HEK293T (cell line): ENCODE results near the gene PRR20C.
"Not testable (repeated sequence)": the region's sequence is repeated elsewhere in the genome, so short reads cannot be mapped to it uniquely, and the experiment has no call there.

Experiments
- CTCF ChIA-PET: fragments of 350-600 bp; formaldehyde crosslinking; extraction: SDS; loops from one replicate; lab custom pipeline; 2021; ENCODE audit warnings: antibody characterized with exemption, inconsistent platforms; lab: Yijun Ruan, JAX
- POLR2A ChIA-PET: fragments of 350-600 bp; formaldehyde crosslinking; extraction: SDS; loops from one replicate; lab custom pipeline; 2020; ENCODE audit warnings: antibody characterized with exemption, inconsistent platforms; lab: Yijun Ruan, JAX
- DNase-seq: peaks from one replicate; pipeline ENCODE4 v3.0.0; 2012; ENCODE audit warnings: mixed read lengths; ENCODE audit errors: extremely low spot score
- ARNT ChIP-seq: fragments of 450-650 bp; IDR thresholded peaks from 2 replicates; pipeline ENCODE4 v1.6.1; 2017; ENCODE audit warnings: mild to moderate bottlenecking
- BHLHE40 ChIP-seq: fragments of 450-650 bp; IDR thresholded peaks from 2 replicates; pipeline ENCODE4 v1.6.1; 2016; ENCODE audit warnings: mild to moderate bottlenecking, moderate library complexity, borderline replicate concordance
- CTBP1 ChIP-seq: fragments of 450-650 bp; IDR thresholded peaks from 2 replicates; pipeline ENCODE4 v1.6.1; 2016; ENCODE audit warnings: borderline replicate concordance
- ELF4 ChIP-seq: fragments of 450-650 bp; IDR thresholded peaks from 2 replicates; pipeline ENCODE4 v1.6.1; 2017; ENCODE audit warnings: antibody characterized with exemption
- FOXA1 ChIP-seq: fragments of 450-650 bp; IDR thresholded peaks from 2 replicates; pipeline ENCODE4 v1.6.1; 2016; ENCODE audit warnings: mild to moderate bottlenecking
- FOXK2 ChIP-seq: fragments of 450-650 bp; IDR thresholded peaks from 2 replicates; pipeline ENCODE4 v1.6.1; 2016; ENCODE audit warnings: mild to moderate bottlenecking
- FOXM1 ChIP-seq: fragments of 450-650 bp; IDR thresholded peaks from 2 replicates; pipeline ENCODE4 v1.6.1; 2017; ENCODE audit warnings: mild to moderate bottlenecking, borderline replicate concordance
- HDGF ChIP-seq: fragments of 450-650 bp; IDR thresholded peaks from 2 replicates; pipeline ENCODE4 v1.6.1; 2017; ENCODE audit warnings: antibody characterized with exemption, borderline replicate concordance
- L3MBTL2 ChIP-seq: fragments of 450-650 bp; conservative IDR thresholded peaks from 2 replicates; pipeline ENCODE4 v1.6.1; 2016; ENCODE audit warnings: mild to moderate bottlenecking
- LEF1 ChIP-seq: fragments of 450-650 bp; IDR thresholded peaks from 2 replicates; pipeline ENCODE4 v1.6.1; 2017; ENCODE audit warnings: mild to moderate bottlenecking, borderline replicate concordance
- NFRKB ChIP-seq: fragments of 450-650 bp; IDR thresholded peaks from 2 replicates; pipeline ENCODE4 v1.6.1; 2016; ENCODE audit warnings: mild to moderate bottlenecking, moderate library complexity
- PKNOX1 ChIP-seq: fragments of 450-650 bp; IDR thresholded peaks from 2 replicates; pipeline ENCODE4 v1.6.1; 2016
- SP1 ChIP-seq: fragments of 450-650 bp; IDR thresholded peaks from 2 replicates; pipeline ENCODE4 v1.6.1; 2017
- SUZ12 ChIP-seq: fragments of 450-650 bp; IDR thresholded peaks from 2 replicates; pipeline ENCODE4 v1.6.1; 2016; ENCODE audit warnings: mild to moderate bottlenecking
- TARDBP ChIP-seq: fragments of 450-650 bp; IDR thresholded peaks from 2 replicates; pipeline ENCODE4 v1.6.1; 2016
- ZNF384 ChIP-seq: fragments of 450-650 bp; IDR thresholded peaks from 2 replicates; pipeline ENCODE4 v1.6.1; 2016

PRR20C gene

GRCh38 chr13:57153761-57154160 lies at the start of gene PRR20C:
TSS of gene PRR20C (plus strand) at chr13:57154061. CDS start at chr13:57154448, 387 bp downstream.
- CTCF ChIA-PET, POLR2A ChIA-PET, DNase-seq: not testable (repeated sequence)

GRCh38 chr13:57114945-57115344 lies 38.9 kb upstream of the PRR20C start:
- TF ChIP-seq LEF1 (no peak), PKNOX1 (no peak), FOXA1 (no peak), BHLHE40 (no peak), TARDBP (no peak), SUZ12 (no peak)
- no peak for DNase-seq
- POLR2A ChIA-PET, result no interaction called here
- CTCF ChIA-PET, result no interaction called here

GRCh38 chr13:57123681-57124080 lies 30.2 kb upstream of the PRR20C start:
- no peak for DNase-seq
- ChIA-PET POLR2A (no interaction called here), CTCF (no interaction called here)
- TF ChIP-seq PKNOX1 (no peak), LEF1 (no peak), BHLHE40 (no peak), CTBP1 (no peak), NFRKB (no peak), HDGF (no peak), ARNT (no peak), SP1 (no peak), FOXM1 (no peak), L3MBTL2 (no peak), ELF4 (no peak), SUZ12 (no peak), TARDBP (no peak), FOXK2 (no peak), FOXA1 (no peak), ZNF384 (no peak)

GRCh38 chr13:57128909-57129308 lies 25.0 kb upstream of the PRR20C start:
- TF ChIP-seq BHLHE40 (no peak), FOXK2 (no peak), CTBP1 (no peak), FOXM1 (no peak), LEF1 (no peak)
- CTCF ChIA-PET, result no interaction called here
- POLR2A ChIA-PET, result no interaction called here

GRCh38 chr13:57136093-57136492 lies 17.8 kb upstream of the PRR20C start:
- TF ChIP-seq FOXA1 (no peak), SP1 (no peak), PKNOX1 (no peak), ZNF384 (no peak), FOXK2 (no peak), ELF4 (no peak), ARNT (no peak), FOXM1 (no peak), BHLHE40 (no peak), SUZ12 (no peak), NFRKB (no peak), HDGF (no peak), LEF1 (no peak), L3MBTL2 (no peak), CTBP1 (no peak), TARDBP (no peak)
- ChIA-PET POLR2A (no interaction called here), CTCF (no interaction called here)
- no peak for DNase-seq

More at GRCh38 chr13:57128909-57129308, 25.0 kb upstream of the PRR20C start:
- DNase-seq, result no peak

GRCh38 chr13:57137585-57137984 lies 16.3 kb upstream of the PRR20C start:
- ChIA-PET POLR2A (no interaction called here), CTCF (no interaction called here)
- no peak for DNase-seq
- TF ChIP-seq PKNOX1 (no peak), BHLHE40 (no peak)

- no peak for DNase-seq
- TF ChIP-seq FOXK2 (no peak), SUZ12 (no peak), CTBP1 (no peak), BHLHE40 (no peak), SP1 (no peak), ELF4 (no peak)
- POLR2A ChIA-PET, result no interaction called here
- CTCF ChIA-PET, result no interaction called here
Observed at GRCh38 chr13:57138988-57139387, 14.9 kb upstream of the PRR20C start.

GRCh38 chr13:57139781-57140180 lies 14.1 kb upstream of the PRR20C start:
- CTCF ChIA-PET, DNase-seq, POLR2A ChIA-PET: not testable (repeated sequence)

GRCh38 chr13:57140235-57140968 lies 13.5 kb upstream of the PRR20C start, which contains the start of gene PRR20A:
TSS of gene PRR20A (plus strand) at chr13:57140918. CDS start at chr13:57141305, 387 bp downstream.
- POLR2A ChIA-PET, DNase-seq, CTCF ChIA-PET: not testable (repeated sequence)

GRCh38 chr13:57147188-57147587 lies 6.7 kb upstream of the PRR20C start, which contains the start of gene PRR20B:
TSS of gene PRR20B (plus strand) at chr13:57147488. CDS start at chr13:57147875, 387 bp downstream.
- CTCF ChIA-PET, DNase-seq, POLR2A ChIA-PET: not testable (repeated sequence)
